Fibroblast of skin of left biceps (primary cell): Measurements from ENCODE around the gene STMN1.

Source experiments
- DNase-seq, 2 experiments: peaks; one replicate each; pipeline ENCODE4 v3.0.0-alpha.2; 2013; ENCODE audit warnings: low read depth in 2 of 2

The STMN1 gene

DNA sequence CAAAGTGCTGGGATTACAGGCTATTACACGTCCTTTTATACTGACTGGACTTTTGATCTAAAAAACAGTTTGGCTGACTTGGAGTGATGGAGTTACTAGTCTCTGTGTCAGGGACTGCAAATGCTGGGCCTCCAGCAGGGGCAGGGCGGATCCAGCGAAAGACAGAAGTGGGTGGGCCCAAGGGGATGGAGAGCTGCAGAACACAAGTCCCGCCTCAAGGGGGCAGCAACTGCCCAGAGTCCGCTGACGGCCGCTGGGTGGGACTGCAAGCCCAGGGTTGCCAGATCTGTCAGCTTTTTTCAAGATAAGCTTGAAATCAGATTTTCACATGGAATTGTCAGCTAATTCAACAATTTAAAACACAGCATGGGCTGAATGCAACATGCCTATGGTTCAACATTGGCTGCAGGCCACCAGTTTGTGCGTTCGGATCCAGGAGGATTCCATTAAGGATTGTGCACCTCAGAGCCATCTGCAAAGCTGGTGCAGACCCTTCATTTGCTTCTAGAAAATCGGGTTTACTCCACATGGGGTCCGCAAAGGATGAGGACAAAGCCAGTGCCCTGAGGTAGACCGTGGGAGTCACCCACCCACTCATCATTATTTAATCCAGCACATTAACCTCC, 10.7 kb downstream of the STMN1 start:
- DNase-seq = peak; percentile 74 to 80

DNA sequence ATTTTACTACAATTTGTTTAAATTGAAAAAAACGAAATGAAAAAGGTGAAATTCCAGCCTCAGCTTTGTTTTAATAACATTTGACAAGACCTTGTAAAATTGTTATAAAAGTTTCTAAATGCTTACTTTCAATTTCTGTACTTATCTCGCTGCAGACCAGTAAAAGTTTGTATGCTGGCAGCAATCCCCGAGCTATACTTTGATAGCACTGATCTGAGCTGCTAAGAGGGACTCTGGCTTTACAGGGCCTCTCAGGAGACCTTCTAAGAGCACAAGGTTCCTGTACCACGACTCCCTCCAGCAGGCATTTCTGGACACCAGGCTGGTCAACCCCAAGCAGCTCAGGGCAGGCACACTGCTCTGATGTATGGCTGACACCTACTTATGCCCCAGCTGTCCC, 13.1 kb downstream of the STMN1 start:
- DNase-seq = no peak

DNA sequence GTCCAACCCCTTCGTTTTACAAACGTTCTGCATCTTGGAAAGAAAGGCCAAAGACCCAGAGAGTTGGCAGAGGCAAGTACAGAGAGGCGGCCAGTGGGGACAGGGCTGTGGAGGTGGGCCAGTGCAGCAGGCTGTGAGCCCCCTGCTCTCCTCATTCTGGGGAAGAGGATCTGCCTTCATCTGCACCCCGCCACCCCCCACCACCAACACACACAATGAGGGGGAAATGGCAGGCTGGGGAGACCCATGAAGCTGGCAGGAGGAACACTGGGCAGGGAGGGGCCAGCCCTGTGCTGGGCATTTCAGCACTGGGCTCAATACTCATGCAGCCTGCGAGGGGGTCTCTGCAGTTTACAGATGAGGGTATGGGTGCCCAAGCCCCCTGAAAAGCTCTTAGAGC, 14.6 kb downstream of the STMN1 start:
- DNase-seq = no peak

DNA sequence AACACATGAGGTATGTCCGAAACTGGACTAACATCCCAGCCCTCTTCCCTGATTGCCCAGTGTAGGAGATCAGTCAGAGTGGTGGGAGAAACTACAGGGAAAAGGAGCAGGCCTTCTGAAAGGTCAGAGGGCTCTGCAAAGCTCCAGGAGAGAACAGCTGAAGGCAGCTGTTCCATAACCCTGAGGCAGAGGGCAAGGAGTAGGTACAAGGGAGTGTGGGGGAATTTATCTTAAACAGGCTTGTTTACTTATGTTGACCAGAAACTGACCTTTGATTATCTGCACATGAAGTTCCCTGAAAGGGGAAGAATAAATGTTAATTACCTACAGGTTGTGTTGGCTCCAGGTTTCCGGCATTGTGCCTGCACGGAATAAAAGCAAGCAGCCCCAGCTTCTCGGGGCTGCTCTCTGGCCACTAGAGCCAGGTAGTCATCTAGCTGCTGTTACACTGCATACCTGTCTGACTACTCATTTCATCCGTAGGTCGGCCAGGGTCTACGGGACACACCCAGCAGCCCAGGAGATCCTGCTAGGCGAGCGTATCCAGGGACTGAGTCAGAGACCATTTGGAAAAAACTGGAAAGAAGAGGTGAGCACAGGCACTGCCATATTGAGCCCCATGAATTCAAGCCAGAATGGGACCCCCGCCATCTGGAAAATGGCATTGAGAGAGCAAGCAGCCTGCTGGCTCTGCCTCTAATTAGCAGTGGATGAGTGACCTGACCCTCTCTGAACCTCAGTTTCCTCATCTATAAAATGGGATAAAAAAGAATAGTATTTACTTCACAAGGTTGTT, 15.8 kb downstream of the STMN1 start:
- no peak for DNase-seq

DNA sequence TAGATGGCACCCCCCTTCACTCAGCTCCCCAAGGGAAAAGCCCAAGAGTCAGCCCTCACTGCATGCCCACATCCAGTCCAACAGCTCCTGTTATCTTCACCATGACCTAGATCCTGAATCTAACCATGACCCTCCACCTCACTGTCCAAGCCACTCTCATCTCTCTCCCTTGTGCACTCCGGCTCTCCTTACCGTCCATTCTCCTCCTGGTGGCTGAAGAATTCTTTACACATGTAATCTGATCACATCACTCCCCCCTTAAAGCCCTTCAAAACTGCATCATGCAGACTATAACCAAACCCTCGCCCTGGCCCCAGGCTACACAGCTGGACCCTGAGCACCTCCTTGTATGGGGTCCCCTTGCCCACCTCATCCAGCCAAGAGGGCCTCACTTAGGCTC, 16.7 kb downstream of the STMN1 start:
- DNase-seq = no peak

DNA sequence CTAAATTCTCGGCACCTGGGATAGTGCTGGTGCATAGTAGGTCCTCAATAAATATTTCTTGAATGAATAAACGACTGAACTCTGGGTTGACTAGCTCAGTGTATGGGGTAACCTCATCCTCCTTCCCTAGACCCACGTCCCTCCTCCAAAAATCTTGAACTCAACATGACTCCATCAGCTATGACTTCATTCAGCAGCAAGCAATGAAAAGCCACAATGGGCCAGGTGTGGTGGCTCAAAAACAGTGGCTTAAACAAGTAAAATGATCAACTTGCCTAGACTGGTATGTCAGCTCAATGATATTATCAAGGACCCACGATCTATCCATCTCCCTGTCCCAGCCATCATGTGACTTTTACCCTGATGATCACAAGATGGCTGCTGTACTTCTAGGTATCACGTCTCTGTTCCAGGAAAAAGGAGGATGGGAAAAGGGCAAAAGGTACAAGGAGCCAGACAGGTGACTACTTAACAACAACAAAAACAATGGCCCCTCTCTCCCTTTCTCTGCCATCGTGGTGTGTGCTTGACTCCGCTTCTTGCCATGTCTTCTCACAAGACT, 17.7 kb downstream of the STMN1 start:
- DNase-seq = no peak

DNA sequence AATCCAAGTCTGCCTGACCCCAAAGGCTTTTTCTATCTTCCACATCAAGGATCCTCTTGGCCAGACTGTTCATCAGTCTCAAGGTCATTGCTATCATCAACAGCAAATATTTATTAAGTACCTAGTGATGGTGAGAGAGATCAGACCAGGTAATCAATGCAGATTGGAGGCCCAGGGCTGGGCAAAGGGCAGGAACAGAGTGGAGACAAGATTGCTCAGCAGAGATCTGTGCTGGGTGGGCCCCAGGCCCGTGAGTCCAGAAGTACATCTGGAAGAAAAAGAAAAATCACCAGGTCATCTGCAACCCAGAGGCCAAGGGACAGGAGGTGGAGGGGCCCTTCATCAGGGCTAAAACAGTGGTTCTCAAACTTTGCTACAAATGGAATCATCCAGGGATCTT, 20.6 kb downstream of the STMN1 start:
- no peak for DNase-seq

DNA sequence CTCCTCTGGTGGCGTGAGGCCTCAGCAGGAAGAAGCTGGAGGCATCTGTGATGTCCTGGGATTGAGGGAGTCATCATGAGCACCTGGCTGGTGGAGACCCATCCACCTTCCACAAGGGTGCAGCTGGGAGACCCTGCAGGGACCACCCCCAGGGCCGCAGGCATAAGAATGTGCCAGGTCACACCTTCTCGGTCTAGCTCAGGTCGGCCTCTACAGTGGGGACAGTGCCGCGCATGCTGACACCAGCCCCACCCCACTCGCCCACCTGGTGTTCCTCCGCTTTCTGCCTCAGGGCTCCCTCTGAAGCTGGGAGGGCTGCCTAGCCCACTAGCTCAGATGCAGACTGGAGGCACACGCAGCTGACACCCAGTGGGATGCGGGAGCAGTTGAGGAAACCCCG, 25.0 kb downstream of the STMN1 start:
- no peak for DNase-seq

DNA sequence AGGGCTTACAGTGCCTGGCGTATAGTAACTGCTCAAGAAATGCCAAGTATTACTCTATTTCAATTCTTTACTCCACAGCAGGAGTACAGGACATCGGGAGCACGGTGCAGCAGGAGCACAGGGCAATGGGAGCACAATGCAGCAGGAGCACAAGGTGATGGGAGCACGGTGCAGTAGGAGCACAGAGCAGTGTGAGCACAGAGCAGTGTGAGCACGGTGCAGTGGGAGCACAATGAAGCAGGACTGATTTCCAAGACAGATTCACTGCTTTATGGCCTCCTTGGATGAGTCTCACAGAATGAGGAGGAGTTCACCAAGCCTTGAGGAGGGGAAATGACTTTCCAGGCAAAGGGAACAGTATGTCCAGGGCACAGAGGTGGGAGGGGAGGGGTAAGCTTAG, 25.7 kb downstream of the STMN1 start:
- DNase-seq = no peak

DNA sequence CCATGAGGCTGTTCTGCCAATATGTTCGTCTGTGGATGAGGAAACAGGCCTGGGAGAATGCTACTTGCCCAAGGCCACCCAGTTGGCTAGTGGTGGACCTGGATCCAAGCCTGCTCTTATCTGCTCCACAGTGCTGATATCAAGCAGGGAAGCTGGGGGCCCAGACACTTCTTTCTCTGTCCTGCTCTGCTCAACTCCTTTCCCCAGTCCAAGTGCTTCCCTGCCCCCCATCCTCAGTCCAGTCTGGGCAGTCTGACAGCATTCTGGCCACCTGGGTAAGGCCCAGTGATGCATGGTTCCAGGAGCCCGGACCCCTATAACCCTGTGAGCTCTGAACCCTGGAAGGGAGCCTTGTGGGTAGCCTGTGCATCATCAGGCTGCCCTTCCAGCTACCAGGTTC, 26.5 kb downstream of the STMN1 start:
- DNase-seq = no peak

DNA sequence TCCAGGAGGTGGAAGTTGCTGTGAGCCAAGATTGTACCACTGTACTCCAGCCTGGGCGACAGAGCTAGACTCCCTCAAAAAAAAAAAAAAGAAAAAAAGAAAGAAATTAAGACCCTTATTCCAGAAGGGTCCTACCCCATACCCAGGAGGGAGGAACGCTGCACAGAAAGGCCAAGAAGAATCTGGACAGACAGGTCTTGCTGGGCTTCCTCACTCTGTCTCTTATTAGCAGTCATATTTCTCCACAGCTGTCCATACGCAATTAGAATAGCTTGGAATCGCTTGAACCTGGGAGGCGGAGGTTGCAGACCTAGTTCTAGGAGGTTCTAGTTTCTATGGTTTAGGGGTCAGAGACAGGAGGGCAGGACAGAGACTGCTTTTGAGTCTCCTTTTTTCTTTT, 27.5 kb downstream of the STMN1 start:
- DNase-seq = no peak

DNA sequence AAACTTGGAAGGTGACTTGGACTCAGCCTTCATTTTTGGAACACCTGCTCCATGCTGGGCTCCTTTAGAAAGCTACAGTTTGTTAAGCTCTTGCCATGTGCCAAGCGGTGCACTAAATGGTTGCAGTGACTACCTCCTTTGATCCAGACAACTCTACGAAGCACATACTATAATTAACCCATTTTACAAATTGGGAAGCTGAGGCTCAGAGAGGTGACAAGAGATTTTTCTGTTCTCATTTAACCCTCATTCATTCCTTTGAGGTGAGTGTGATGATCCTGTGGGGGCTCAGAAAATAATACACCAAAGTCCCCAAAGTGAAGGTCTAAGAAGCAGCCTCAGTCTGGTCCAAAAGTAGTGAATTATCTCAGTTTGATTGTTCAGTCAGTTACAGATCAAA, 29.1 kb downstream of the STMN1 start:
- no peak for DNase-seq

DNA sequence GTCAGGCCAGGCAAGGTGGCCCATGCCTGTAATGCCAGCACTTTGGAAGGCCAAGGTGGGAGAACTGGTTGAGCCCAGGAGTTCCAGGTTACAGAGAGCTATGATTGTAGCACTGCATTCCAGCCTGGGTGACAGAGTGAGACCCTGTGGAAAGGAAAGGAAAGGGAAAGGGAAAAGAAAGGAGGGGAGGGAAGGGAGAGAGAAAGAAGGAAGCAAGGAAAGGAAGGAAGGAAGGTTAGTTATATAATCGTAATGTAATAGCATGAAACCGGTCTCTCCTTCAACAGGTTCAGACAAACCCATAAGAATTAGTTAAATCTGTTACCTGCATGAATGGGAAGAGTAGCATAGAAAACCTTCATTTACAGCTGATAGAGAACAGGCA, 29.5 kb downstream of the STMN1 start:
- no peak for DNase-seq

DNA sequence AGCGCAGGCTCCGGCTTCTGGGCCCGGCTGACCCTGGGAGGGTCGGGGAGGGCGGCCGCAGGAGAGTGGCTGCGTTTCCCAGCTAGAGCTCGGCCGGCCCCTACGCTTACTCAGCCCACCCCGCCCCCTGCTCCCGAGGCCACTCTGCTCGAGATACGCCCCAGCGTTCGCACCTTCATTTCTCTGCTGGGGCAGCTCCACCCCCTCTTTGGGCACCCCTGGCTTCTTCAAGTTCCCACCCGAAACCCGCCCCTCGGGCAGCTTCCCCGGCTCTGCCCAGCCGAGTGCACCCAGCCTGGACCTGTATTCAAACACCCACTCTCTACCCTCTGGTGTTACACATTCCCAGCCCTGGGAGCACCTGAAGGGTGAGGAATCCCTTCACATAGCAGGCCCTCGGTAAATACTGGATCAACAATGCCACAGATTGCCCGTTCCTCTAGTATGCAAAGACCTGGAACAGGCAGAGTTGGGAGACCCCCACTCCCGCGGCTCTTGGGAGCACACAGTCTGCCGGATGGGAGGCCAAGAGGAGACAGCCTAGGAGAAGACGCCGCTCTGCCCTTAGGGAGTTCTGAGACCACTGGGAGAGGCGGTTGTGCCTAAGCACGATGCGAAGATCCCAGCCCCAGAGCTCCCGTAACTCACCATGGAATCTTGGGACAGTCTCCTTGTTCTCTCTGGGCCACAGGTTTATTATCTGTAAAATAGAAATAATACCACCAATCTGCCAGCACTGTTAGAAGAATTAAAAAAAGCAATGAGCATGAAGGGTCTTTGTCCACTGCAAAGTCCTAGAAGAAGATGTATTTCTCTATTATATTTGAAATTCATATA, 30.1 kb downstream of the STMN1 start:
- no peak for DNase-seq

DNA sequence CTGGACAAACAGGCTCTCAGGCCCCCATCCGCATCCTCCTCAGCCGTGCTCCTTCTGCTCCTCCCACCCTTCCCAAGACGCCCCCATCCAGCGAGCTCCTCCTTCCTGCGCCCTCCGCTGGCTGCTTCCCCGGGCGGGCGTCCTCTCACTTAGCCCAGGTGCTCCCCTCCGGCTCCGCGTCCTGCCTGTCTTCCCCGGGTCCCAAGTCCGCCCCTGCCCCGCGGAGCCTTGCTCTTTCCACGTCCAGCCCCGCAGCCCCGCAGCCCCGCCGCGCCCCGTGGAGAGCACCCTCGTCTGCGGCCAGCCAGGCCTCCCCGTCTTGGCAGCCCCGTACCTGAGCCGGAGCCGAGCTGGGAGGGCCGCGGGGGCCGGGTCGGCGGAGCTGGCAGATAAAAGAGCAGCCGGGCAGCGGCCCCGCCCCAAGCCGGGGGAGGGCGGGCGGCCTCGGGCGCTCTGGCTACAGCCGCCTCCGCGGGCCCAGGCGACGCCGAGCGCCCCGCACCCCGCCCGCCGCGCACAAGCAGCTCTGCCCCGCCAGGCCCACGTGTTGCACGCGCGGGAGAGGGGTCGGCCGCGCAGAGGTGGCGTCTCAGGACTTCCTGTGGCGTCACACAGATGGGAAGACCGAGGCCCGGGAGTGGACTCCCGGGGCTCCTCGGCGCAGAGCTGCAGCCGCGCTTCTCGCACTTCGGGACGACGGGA, 30.9 kb downstream of the STMN1 start, which contains the start of gene PAQR7:
Gene PAQR7, minus strand, starts transcription at position 555 of the 702 bp plus-strand sequence. CDS start 11,869 bp downstream, outside the sequence.
- DNase-seq = peak; percentile 43 to 50

DNA sequence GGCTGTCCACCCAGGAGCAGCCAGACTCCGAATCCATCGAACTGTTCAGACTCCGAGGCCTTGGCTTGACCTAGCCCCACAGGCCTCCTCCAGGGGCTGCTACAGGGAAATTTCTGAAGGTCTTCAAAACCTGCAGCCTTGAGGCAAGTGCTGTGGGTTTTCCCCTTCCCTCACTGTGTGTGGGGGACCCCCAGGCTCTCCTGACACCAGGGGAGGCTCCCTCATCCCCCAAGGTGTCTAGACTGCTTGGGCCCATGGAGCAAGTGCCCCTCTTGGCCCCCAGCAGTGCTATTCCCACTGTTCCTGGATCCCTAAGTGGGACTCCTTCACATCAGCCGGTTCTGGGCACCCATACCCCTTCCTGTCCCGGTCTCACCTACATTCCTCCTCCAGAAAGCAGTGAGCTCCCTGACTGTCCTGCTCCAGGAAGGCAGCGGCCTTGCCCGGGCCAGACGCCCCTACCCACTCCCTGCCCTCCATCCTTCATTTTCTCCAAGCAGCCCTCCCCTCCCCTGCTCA, 31.5 kb downstream of the STMN1 start:
- DNase-seq = no peak

DNA sequence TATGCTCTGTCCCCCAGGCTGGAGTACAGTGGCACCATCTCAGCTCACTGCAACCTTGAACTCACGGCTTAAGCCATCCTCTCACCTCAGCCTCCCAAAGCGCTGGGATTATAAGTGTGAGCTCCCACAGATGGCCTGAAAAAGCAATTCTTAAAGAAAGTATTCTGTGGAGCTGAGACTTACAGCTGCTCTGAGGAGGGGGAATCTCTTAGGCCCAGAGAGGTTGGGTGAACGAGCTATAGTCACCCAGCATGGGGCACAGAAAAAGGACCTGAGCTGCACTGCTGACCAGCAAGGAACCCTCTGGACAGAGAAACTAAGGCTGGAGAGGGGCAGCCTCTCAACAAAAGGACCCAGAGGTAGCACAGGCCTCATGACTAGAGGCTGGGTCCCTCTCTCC, 32.0 kb downstream of the STMN1 start:
- no peak for DNase-seq

DNA sequence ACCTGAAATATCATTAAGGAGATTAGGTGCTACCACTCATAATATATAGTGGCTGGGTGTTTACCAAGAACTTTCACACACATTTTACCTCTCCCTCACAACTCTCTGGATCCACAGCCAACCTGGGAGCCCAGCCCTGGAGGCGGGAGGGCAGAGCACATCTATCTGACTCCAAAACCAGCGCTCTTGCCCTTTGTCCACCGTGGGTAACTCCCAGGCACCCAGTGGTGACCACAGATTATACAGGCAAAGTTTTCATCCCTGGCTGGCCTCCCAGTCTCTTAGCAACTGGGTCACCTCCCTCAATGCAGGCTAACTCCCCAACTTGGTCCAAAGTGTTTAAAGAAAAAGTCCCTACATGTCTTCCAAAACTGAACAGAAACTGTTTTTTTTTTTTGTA, 33.1 kb downstream of the STMN1 start:
- DNase-seq = no peak

DNA sequence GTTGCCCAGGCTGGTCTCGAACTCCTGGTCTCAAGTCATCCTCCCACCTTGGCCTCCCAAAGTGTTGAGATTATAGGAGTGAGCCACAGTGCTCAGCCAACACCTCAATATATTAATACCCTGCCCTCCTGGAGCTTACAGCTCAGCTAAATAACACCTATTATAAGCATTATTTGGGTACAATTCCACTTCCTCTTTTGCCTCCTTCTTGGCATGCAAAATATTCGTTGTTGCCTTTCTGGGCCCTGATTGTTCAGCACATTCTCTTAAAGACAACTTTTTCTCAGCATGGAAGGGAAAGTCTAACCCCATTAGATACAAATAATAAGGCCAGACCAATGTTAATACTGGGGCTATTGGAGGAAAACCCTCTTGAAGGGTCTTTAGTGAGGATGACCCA, 33.5 kb downstream of the STMN1 start:
- DNase-seq = no peak

DNA sequence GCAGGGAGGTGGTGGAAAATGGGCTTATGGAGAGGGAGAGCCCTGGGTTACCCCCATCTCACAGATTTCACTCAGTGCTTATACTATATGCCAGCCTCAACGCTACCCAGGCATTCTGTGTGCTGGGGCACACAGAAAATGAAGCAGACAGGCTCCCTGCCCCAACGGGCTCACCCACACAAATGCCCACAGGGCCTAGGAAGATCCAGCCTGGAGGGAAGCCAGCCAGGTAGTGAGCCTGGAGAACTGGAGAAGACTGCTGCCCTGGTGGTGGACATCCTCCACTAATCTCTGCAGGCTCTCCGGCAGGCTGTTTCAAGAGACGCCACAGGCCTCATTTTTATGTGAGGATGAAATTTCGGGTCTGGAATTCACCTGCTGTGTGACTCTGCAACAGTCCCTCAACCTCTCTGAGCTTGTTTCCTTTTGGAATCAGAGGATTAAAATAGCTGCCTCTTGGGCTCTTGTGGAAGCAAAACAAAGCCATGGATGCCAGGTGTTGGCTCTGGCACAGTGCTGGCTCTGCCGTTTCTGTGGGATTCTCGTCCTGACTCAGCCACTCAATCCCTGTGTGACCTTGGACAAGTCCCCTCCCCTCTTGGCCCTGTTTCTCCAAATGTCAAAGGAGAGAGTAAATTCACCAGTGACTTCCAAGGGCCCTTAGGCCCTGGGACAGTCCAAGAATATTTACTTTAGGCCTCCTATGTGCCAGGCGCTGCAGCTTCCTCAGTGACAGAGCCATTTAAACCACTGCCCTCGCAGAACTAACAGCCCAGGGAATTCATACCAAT, 34.3 kb downstream of the STMN1 start:
- no peak for DNase-seq
